BJ (cell line): ENCODE data around the gene HMGN2. TPM values are rescaled to one million over a fixed set of nuclear protein-coding genes. Genes with fewer than 3 reads are reported as not detected.
"Not testable (repeated sequence)": the region's sequence is repeated elsewhere in the genome, so short reads cannot be mapped to it uniquely, and the experiment has no call there.

Experiments
- CTCF ChIA-PET: fragments of 350-600 bp; formaldehyde crosslinking; extraction: SDS; loops from one replicate; lab custom pipeline; 2021; ENCODE audit warnings: antibody characterized with exemption, inconsistent platforms; lab: Yijun Ruan, JAX
- POLR2A ChIA-PET: fragments of 300-600 bp; sonication (Branson Sonifier 250); formaldehyde crosslinking; extraction: SDS; loops from one replicate; lab custom pipeline; 2021; ENCODE audit warnings: antibody characterized with exemption; lab: Charles Lee
- DNase-seq: peaks from one replicate; pipeline ENCODE4 v3.0.0-alpha.2; 2011; ENCODE audit warnings: low read depth
- H3K27me3 ChIP-seq: 2 replicates; pipeline ENCODE4 v1.6.0; 2011; ENCODE audit warnings: low read length; ENCODE audit not compliant: control insufficient read depth, insufficient read depth
- H3K36me3 ChIP-seq: 2 replicates; pipeline ENCODE4 v1.5.1; 2011; ENCODE audit warnings: low read length; ENCODE audit not compliant: control insufficient read depth, insufficient read depth
- H3K4me3 ChIP-seq: 2 replicates; pipeline ENCODE4 v1.5.1; 2011; ENCODE audit warnings: low read depth, mild to moderate bottlenecking, control low read depth, low read length
- polyA plus RNA-seq: library from polyadenylated mRNA; depleted of rRNA; stranded (reverse); fragments of >200 nt; gene quantifications from 2 replicates; pipeline ENCODE4 v1.2.3, GENCODE V29; 2011
- TF ChIP-seq, protein P1 (sequence below): IDR thresholded peaks from 2 replicates; pipeline ENCODE4 v1.5.1; 2011; ENCODE audit warnings: low read depth, mild to moderate bottlenecking, control low read depth, inconsistent platforms, low read length, moderate library complexity; ENCODE audit not compliant: insufficient read depth

Gene HMGN2
- polyA plus RNA-seq, 1 experiment: 268 TPM

DNA sequence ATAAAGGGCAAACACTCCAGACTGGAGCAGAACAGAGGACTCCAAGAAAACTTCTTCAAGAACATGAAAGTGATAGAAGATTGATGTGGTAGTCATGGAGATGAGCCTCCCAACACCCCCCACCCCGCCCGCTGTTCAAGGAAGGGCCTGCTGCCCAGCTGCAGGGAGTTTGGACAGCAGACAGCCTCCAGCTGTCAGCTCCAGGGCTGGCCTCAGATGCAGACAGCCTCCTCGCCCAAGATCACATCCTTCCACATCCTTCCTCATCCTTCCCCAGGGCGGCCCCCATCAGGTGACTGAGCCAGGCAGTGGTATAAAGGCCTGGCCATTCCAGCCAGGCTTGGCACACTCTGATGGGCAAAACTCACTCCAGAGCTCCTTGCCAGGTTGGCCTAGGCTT, 24.6 kb downstream of the HMGN2 start:
- Histone ChIP-seq H3K4me3 (no peak overlapping the region), H3K36me3 (no peaks in the 10 kb centered on the region), H3K27me3 (no peaks in the 10 kb centered on the region)
- DNase-seq: no peak
- TF ChIP-seq, protein P1, sequence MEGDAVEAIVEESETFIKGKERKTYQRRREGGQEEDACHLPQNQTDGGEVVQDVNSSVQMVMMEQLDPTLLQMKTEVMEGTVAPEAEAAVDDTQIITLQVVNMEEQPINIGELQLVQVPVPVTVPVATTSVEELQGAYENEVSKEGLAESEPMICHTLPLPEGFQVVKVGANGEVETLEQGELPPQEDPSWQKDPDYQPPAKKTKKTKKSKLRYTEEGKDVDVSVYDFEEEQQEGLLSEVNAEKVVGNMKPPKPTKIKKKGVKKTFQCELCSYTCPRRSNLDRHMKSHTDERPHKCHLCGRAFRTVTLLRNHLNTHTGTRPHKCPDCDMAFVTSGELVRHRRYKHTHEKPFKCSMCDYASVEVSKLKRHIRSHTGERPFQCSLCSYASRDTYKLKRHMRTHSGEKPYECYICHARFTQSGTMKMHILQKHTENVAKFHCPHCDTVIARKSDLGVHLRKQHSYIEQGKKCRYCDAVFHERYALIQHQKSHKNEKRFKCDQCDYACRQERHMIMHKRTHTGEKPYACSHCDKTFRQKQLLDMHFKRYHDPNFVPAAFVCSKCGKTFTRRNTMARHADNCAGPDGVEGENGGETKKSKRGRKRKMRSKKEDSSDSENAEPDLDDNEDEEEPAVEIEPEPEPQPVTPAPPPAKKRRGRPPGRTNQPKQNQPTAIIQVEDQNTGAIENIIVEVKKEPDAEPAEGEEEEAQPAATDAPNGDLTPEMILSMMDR: no peak
- CTCF ChIA-PET: interaction anchor here (0.6 to 0.8 kb wide), 2 partner anchors 101 to 976 kb away, joined by 3 to 7 read pairs; no protein-coding TSS in a partner anchor
- POLR2A ChIA-PET: no interaction called here

DNA sequence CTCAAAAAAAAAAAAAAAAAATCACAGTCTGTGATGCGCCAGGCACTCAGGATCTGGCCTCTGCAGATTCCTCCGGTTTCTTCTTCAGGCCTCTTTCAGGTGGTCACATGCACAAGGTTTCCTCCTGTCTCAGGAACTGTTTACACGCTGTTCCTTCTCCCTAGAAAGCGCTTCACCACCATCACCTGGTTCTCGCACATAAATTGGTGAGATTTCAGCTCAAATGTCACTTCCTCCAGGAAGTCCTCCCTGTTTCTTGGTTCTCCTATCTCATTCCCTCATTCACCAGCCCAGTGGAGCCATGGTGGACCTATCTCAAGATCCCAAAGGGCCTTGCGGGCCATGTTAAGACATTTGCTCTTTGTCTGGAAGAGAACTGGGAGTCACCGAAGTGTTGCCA, 26.7 kb downstream of the HMGN2 start:
- ChIA-PET POLR2A (no interaction called here), CTCF (interaction anchor here (0.6 to 2.8 kb wide), 7 partner anchors 13 to 388 kb away, joined by 3 to 16 read pairs (median 5); no protein-coding TSS in a partner anchor)
- H3K36me3 ChIP-seq: no peaks in the 10 kb centered on the region
- TF ChIP-seq, protein P1: no peak
- no peak overlapping the region for H3K4me3 ChIP-seq
- H3K27me3 ChIP-seq: no peaks in the 10 kb centered on the region
- DNase-seq: no peak

DNA sequence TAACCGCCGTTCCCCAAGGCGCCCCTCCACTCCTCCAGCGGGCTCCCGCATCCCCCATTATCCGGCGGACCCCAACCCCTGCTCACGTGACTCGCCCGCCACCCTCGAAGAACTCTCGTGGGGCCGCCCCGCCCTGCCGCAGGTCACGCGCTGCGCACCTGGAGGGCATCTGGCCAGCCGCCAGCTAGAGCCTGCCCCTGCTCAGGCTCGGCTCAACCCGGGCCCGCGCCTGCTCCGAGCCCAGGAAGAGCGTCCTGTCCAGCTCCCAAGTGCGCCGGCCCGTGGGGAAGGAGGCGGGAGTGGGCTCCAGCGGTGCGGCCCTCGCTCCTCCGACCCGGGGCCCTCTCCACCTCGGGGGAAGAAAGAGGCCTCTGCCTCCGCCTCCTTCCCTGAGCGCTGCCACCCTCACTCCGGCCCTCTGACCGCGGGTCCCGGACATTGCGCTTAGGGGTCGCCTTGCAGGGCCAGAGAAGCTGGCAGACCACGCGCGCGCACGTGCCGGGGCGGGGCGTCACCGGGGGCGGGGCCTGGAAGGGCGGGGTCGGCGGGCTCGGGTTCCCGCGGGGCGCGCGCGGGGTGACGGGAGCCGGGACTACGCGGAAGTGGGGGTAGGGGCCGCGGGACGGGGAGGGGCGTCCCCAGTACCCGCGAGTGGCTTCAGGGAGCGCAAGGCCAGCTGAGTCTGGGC, 28.4 kb downstream of the HMGN2 start:
- CTCF ChIA-PET: interaction anchor here (0.6 to 2.8 kb wide), 28 partner anchors 10 to 608 kb away, joined by 3 to 18 read pairs (median 4); partner anchors contain the start of gene RPS6KA1
- DNase-seq: no peak

DNA sequence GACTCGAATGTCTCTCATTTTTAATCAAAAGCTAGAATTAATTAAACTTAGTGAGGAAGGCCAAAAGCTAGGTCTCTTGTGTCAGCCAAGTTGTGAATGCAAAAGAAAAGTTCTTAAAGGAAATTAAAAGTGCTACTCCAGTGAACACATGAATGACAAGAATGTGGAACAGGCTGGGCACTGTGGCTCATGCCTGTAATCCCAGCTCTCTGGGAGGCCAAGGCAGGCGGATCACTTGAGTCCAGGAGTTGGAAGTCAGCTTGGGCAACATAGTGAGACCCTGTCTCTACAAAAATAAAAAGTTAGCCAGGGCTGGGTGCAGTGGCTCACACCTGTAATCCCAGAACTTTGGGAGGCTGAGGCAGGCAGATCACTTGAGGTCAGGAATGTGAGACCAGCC, 38.5 kb downstream of the HMGN2 start:
- DNase-seq, H3K4me3 ChIP-seq, POLR2A ChIA-PET, H3K27me3 ChIP-seq, H3K36me3 ChIP-seq: not testable (repeated sequence)
- CTCF ChIA-PET: interaction anchor here (1.3 to 1.7 kb wide), 2 partner anchors 11 to 28 kb away, joined by 3 to 6 read pairs; no protein-coding TSS in a partner anchor

More for the DNA sequence above, 28.4 kb downstream of the HMGN2 start:
- no peaks in the 10 kb centered on the region for H3K27me3 ChIP-seq
- POLR2A ChIA-PET: interaction anchor here (1.0 kb wide), 1 partner anchor 18 kb away, joined by 3 read pairs; no protein-coding TSS in a partner anchor
- TF ChIP-seq, protein P1: no peak
- peak overlapping the region; percentile 87 for H3K4me3 ChIP-seq
- no peaks in the 10 kb centered on the region for H3K36me3 ChIP-seq

DNA sequence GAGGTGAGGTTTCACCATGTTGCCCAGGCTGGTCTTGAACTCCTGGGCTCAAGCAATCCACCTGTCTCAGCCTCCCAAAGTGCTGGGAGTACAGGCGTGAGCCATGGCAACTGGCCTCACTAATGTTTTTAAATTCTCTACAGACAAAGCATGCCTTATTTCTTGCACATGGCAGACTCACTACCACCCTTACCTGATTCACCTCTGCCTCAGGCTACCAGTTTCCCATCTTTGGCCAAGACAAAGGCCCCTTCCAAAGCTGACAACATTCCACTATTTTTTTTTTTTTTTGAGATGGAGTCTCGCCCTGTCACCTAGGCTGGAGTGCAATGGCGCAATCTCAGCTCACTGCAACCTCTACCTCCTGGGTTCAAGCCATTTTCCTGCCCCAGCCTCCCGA, 43.6 kb downstream of the HMGN2 start:
- H3K27me3 ChIP-seq, H3K4me3 ChIP-seq, DNase-seq, H3K36me3 ChIP-seq, POLR2A ChIA-PET: not testable (repeated sequence)
- CTCF ChIA-PET: interaction anchor here (1.8 kb wide), 1 partner anchor 15 kb away, joined by 6 read pairs; no protein-coding TSS in a partner anchor

DNA sequence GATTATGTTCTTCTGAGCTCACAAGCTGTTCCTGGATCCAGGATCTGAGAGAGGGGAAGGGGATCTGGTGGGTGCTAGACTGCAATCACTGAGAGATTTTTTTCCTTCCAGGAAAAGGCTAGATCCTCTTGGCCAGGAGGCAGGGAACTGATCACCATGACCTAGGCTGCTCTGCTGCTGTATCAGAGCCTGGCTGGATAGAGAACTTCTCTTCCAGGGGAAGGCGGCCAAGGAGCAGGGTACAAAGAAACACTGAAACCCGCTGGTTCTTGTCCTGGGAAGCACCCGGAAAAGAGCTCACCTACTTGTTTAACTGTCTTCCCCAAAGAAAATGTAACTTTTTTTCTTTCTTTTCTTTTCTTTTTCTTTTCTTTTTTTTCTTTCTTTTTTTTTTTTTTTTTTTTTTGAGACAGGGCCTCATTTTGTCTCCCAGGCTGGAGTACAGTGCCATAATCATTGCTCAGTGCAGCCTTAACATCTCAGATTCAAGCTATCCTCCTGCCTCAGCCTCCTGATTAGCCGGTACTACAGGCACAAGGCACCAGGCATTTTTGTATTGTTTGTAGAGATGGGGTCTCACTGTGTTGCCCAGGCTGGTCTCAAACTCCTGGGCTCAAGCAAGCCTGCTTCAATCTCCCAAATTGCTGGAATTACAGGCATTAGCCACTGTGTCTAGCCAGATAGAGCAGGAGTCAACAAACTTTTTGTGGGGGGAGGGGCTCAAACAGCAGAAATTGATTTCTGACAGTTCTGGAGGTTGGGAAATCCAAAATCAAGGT, 44.9 kb downstream of the HMGN2 start:
- peaks cover 14% of the 10 kb centered on the region for H3K27me3 ChIP-seq
- no peaks in the 10 kb centered on the region for H3K36me3 ChIP-seq
- POLR2A ChIA-PET: no interaction called here
- DNase-seq: no peak
- no peak overlapping the region for H3K4me3 ChIP-seq
- CTCF ChIA-PET: interaction anchor here (1.8 kb wide), 1 partner anchor 17 kb away, joined by 6 read pairs; no protein-coding TSS in a partner anchor
- TF ChIP-seq, protein P1: no peak
